Activated CD8-positive, alpha-beta memory T cell treated with anti-CD3 and anti-CD28 coated beads, Interleukin-2, amount 50 U/mL, for 24 hours (primary cell): ENCODE measurements around the gene QRFP.

ENCODE experiments used
- DNase-seq: peaks from one replicate; pipeline ENCODE4 v3.0.0-alpha.2; 2020; ENCODE audit errors: extremely low read depth

The QRFP gene

DNA sequence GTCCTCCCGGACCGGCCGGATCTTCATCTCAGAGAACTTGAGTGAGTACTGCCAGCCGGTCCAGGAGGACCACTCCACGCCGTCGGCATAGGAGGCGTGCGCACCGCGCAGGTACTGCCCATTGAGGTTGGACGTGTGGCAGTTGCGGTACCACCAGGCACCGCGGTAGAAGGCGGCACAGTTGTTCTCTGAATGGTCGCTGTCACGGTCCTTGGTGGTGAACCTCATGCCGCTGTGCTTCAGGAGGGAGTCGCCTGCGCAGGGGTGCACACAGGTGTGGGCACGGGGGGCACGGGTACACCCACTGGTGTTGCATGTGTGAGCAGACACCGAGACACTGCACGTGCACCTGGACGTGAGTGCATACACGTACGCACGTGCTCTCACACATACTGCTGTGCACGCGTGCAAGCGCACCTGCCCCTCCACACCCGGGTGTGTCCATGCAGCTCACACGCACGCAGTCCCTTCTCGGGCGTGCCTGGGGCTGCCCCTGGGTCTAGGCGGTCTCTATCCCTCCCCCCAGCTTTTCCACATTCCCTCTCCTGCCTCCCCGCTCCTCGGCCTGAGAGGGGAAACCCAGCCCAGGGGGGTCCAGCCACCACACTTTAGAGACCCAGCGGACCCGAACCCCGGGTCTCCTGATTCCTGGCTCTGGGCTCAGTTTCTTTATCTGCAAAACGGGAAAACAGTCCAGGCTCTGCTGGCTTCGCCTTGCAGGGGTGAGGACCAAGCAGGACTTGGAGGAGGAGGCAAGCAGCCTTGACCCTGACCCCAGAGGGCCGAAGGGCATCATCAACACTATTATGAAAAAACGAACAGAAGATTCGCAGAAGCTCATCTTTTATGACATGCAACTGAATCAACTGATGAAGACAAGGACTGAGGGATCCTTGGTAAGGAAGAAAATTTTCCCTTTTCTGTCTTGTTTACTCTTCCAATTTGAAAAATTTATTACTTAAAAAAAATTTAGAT lies 7.7 kb upstream of the QRFP start:
- DNase-seq = no peak

DNA sequence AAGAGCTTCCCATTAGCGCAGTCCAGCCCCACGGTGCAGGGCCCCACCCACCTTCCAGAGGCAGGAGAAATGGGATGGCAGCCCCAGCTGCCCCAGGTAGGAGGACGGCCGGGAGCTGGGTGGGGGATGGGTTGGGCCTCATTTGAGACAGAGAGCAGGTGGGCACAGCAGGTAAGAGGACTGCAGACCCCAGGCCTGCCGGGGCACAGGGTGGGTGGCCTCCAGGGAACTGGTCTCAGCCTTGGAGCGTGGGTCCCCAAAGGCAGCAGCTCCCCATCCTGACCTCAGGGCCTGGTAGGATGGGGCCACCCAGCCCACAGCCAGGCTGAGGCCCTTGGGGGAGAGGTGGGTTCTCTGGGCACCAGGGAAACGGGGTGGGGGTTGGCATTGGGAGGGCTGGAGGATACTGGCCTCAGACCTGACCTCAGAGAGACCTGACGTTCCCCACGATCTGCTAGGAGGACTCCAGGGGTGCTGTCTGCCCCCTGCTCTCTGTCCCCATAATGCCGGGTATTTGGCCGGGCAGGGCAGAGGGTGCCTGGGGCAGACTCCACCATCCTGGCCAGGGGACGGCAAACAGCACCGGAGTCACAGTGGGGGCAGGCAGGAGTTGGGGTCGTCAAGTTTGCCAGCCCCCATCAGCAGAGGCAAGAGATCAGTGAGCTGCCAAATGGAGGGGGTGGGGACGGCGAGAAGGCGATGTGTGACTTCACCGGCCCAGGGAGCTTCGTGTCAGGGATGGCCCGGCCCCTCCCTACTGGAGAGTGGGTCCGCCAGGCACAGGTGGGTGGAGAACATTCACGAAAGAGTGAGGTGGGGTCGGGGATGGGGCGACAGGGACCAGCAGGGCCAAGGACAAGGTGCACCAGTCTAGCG lies 6.8 kb upstream of the QRFP start:
- no peak for DNase-seq

DNA sequence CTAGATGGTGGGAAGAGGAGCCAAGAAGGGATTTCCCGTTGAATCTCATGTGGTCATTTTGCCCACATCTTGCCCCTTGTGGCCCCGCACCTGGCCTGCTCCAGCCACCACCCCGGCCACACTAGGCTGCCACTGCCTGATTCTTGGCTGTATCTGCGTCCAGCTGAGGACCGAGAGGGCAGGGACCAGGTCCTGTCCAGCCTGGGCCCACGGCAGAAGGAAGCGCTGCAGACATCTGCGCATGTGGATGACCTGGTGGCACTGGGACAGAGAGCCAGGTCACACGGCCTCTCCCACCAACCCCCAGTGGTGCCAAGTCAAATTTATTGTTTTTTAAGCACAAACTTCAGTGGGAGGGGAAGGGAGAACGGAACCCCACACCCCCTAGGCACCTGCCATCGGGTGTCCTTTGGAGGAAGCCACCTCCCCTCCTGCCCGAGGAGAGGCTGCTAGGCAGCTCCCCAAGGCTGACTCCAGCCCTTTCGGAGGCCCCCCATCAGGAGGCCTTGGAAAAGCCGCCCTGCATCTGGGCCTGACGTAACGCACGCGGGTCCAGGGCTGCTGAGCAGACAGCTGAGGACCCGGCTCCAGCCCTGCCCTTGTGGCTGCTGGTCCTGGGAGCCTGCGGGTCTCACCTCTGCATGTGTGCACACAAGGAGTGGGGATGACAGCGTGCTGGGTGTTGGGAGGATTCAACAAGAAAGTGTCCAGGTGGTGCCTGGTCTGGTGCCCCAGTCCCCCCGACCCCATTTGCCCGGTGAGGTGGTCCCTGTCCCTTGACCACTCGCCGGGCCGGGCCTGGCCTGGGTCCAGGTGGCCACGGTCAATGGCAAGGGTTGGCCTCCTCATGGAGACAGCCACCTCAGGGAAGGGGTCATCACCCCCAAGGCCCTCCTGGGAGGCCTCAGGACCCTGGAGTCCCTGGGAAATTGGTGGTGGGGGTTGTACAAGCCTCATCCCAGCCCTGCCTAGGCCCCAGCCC lies 5.9 kb upstream of the QRFP start:
- no peak for DNase-seq

DNA sequence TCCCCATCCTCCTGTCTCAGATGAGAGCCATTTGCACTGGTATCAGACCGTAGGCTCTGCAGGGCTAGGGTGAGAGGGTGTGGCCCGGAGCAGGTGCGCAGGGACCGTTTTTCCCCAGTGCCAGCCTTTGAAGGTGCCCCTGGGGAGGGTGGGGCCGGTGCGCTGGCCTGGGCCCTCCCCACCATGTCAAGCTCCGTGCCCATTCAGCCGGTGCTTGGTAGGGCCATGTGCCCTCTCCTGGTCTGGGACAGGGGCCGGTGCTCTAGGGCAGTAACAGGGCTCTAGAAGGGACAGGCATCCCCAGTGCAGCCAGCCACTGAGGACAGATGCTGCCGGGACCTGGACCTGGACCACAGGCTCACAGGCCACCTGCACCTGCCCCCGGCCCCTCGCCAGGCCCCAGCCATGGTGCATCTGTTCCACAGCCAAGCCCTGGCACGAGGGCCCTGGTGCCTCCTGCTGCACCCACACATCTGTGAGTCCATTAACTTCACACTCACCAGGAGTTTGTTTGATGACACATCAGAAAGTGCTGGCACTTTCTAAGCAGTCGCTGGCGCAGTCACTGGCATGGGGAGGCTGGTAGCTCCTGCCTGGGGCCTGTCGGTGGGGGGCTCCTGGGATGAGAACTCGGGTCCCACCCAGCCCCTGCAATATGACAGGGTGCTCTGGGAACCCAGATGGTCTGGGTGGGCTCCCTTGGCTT lies 5.0 kb upstream of the QRFP start:
- no peak for DNase-seq

DNA sequence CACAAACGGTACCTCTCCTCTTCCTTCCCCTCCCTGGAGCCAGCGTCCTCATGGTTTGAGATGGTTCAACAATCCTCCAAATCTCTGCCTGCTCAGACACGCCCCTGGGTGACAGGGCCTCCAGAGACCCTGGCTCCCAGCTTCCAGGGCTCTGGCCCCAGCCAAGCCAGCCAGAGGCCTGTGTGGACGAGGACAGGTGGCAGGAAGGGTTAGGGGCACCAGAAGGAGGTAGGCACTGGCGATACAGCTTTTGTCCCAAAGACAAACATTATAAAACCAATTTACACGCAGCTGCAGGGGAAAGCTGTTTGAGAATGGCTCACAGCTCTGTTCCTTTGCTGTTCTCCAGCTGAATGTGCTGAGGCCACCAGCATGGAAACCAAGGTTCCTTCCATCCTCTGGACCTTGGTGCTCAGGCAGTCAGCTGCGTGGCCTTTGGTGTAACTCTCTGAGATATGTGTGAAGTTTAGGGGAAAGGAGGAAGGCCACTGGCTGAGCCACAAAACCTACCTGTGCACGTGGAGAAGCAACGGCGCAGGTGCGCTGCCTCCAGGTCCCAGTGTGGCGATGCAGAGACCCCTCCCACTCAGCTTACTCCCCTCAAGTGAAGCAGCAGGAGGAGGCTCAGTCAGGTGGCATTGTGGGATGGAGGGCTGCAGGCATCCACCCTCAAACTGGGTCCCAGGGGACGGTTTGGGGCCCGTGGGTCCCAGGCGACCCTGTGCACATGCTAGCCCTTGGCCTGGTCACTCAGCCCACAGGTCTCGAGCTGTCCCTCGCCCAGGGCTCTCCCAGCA lies 4.3 kb upstream of the QRFP start:
- DNase-seq = no peak

DNA sequence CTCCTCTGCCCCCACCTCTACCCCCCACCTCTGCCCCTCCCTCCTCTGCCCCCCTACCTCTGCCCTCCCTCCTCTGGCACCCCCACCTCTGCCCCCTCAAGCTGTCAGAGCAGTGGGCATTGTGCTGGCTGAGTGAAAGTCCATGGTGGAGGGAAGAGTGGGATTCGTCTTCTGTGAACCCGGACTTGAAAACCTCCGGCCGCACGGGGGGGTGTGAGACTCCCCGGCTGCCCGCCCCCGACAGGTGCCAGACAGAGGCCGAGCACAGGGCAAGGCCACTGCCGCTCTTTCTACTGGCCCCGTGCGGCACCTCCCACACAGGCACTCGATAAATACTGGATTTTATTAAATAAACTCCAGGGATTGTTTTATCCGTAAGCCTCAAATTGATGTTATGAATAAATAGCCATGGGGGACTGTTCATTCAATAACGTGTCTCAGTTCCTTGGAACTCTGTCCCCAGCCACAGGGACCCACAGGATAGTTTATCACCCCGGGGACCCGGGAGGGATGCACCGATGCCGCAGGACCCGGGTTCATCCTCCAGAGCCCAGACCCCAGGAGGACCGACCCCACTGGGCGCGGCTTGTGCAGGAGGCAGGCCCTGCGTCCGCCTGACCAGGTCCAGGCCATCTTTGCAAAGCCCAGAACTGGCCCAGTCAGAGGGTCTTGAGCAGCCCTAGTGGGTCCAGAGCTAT lies 2.6 kb upstream of the QRFP start:
- DNase-seq = no peak

DNA sequence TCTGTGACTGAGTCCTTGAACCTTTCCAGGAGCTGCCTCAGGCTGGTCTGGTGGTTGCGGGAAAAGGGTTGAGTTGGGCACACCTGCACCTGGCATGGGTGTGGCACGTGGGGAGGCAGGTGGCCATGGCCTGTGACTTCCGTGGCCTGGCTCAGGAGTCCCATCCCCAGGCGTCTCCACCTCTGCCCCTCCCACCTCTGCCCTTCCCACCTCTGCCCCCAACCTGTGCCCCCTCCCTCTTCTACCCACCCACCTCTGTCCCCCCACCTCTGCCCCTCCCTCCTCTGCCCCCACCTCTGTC lies 1.9 kb upstream of the QRFP start:
- DNase-seq = no peak

DNA sequence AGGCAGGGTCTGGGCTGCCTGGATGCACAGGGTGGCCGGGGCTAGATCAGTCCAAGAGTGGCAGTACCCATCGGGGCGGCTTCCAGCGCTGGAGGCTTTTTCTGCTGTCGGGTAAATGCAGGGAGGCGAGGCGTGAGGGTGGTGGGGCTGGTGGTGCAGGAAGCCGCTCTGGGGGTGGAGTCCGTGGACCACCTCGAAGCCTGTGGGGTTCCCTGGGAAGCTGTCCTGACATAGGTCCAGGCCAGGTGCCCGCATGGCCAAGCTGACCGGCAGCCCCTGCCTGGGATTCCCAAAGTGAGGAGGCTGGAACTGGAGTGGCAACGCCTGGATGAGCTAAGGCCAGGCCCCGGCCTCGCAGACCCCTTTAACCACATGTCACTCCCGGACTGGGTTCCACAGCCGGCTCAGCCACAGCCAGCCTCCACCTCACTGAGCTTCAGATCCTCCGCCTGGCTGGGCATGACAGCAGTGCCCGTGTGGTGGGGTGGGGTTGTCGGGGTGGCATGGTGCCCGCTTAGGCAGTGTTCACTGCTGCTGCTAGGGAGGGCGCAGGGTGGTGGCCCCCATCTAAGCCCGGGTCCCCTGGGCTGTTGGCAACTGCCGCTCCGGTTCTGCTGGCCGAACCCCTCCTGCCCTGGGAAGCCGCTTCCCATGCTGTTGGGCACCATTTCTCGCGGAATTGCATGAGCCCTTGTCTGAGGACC lies 1.4 kb upstream of the QRFP start:
- no peak for DNase-seq

DNA sequence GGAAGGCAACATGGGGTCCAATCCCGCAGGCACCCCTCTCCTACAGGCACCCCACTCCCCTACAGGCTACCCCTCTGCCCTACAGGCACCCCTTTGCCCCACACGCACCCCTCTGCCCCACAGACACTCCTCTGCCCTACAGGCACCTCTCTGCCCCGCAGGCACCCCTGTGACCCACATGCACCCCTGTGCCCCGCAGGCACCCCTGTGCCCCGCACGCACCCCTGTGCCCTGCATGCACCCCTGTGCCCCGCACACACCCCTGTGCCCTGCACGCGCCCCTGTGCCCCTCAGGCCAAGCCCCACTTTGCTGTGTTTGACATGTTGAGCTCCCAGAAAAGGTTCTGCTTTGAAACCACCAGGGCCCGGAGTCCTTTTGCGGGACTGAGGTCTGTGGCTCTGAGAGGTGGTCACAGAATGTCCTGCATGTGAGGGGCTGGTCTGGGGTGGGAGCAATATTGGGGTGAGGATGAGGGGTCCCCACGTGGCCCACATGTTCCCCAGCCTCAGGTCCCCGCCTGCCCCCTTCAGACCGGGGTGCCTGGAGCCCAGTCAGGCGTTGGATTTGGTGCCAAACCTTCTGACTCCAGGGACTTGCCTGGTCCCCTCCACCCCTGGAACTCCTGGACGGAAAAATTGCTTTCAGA lies 616 bp upstream of the QRFP start:
- no peak for DNase-seq

DNA sequence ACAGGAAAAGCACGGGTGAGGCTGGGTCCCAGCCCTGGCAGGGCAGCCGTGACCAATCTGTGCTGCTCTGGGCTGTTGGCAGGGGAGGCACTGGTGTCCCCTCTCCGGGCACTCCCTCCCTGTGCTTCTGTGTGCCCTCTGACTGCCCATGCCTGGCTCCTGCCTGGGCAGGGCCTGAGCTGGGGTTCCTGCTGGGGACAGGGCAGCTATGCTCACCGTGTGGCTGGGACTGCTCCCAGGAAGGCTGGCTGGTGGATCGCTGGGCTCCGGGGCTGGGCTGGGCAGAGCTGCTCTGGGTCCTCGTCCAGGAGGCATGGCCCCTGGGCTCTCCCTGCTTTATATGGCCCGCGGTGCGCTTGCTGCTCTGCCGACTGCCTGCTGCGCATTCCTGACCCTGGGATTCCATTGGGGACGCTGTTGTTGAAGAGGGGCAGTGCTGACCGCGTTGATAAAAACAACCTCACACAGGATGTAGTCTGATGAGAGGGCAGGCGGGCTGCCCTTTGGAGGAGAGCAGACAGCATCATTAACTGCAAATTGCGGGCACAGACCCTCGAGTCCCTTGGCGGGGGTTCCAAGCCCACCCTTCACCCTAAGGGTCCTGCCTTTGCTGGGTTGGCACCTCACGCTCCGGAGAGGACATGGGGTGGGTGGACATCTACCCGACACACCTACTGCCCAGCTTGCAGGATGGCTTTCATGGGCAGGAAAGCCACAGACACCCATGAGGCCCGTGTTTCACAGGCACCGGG lies 955 bp downstream of the QRFP start:
- DNase-seq = no peak

DNA sequence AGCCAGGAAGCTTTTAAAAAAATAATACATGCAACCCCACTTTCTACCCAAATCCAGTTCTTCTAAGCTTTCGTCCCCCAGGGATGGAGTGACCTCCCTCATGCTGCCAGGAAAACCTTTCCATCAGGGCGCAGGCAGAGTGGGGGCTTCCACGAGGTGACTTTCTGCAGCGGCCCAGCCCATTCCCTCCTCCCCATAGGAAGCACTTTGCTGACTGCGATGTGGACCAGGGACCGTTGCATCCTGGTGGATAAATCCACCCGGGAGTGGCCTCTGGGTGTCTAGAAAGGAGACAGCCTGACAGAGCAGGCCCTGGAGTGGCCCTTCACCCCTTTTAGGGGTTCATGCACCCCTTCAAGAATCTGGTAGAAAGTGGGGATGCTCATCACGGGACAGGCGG lies 1.6 kb downstream of the QRFP start:
- no peak for DNase-seq

DNA sequence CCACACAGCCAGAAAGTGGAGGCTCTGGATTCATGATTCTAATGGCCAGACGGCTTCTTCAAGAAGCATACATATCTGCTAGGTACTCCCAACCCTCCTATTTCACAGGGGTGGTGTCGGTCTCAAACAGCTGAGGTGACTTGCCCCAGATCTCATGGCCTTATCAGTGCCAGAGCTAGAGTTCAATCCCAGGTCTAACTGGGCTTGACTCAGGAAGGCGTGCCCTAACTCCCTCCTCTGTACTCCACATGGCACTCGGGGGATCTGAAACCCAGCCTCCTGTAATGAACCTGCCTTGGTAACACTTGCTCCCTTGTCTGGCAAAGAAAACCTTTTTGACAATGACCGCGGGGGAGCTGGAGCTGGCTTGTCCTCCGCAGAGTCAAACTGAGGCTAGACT lies 2.1 kb downstream of the QRFP start:
- no peak for DNase-seq

DNA sequence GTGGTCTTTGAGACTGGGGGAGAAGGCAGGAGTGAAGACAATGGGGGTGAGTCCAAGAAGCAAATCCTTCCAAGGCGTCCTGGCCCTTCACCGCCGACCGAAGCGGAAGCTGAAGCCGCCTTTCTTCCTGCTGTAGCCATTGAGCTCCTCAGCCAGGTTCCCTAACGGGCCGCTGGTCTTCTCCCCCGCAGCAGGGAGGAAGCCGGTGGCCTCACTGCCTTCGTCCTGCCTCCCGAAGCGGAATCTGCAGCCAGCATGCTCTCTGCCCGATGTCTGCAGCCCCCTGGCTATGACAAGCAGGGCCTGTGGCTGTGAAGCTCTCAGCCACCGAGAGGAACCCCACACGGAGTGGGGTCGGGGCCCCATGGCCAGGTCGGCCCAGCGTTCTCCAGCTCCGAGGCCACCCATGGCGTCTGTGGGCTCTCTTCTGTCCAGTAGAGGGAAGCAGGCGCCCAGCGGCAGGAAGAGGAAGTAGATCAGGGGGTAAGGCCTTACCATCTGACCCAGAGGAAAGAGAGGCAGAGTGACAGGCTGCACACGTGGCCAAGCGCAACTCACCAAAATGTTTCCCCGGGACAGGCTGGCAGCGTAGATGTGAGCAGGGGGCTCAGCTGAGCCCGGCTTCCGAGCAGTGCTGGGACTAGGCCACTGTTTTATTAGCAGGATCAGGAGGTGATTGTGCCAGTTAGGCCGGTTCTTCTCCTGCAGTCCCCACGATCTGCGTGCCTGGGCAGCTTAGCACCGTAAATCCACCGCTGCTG lies 3.1 kb downstream of the QRFP start:
- no peak for DNase-seq

DNA sequence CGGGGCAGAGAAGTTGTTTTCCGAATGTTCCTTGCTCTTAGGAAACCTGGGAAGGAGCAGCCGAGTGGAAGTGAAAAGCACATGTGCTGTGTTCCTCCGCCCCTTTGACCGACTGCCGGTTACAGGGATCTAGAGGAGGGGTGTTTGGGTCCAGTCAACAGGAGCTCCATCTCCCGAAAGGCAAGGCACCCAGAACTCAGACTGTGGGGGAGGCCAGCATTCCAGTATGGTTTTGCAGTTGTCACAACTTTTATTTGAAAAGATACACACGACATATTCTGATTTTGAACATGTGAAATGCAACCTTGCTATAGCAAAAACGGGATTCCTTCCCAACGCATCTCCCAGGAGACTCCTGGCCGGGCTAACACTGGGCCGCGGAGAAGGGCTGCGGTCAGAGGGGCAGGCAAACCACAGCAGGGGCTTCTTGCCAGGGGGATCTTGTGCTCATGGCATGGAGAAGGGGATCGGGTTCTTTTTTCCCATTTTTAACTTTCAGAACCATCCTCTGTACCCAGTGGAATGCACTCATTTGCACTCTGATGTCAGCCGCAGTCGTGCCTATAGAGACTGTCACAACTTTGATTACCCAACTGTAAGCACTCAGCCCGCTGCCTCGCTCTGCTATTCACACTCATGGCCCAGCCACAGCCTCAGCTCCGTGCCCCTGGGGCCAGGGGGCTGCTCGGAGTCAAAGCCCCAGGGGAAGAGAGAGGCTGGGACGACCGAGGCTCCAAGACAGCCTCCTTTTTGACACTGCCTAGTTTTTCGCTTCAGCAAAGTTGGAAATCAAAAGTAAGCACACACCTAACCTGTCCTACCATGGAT lies 3.9 kb downstream of the QRFP start:
- DNase-seq = no peak

DNA sequence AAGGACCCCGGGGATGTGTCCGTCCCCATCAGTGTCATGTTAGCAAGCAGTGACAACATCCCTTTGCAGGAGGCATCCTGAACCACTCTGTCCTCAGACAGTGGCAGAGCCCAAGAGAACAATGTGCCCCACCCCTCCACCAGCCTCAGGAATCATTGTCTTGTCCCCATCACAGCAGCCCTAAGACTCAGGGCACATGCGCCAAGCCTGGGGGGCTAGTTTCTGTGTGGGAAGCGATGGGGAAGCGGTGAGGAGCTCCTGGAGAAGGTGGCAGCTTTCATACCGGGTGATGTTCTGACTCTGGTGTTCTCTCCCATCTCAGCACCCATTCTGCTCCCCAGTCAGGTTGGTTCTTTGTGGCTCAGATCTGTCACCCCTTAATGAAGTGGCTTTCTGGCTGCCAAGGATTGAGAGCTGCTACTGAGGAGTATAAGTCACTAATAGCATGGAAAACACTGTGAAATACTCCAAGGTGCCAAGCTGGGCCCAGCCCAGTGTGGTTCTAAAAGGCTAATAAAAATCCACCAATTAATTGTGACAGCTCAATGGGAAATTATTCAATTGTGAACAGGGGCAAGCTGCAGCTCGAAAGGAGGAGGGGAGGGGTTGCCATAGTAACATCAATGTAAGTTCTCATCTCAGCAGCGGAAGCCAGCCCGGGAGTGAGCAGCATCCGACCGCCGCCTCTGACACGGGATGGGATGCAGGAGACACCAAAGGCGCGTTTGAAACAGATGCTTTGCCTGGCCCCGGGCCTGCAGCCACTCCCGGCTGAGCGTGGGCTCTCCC lies 4.7 kb downstream of the QRFP start:
- no peak for DNase-seq
